Measurements from ENCODE around the gene PTPRD. TPM values are rescaled to one million over a fixed set of nuclear protein-coding genes. Genes with fewer than 3 reads are reported as not detected.

The PTPRD gene
- total RNA-seq, 3 donors from 2014 or later (not counting 1 experiment from before 2014, with no cell fraction given) = 0.05 to 0.68 TPM; not detected in 1

GRCh38 chr9:8762479-8763085, 1850.2 kb downstream of the PTPRD start:
- H3K36me3 Mint-ChIP-seq = no peaks in the 10 kb centered on the region
- Histone ChIP-seq H3K36me3 (ENCODE audit: control insufficient read depth, insufficient read depth, low read length) (no peaks in the 10 kb centered on the region), H3K9me3 (ENCODE audit: control insufficient read depth, insufficient read depth, low read length) (no peaks in the 10 kb centered on the region), H3K27ac (ENCODE audit: low read length) (no peak overlapping the region), H3K4me1 (ENCODE audit: control insufficient read depth, insufficient read depth, low read length) (no peaks in the 10 kb centered on the region), H3K4me3 (ENCODE audit: low read length) (no peak overlapping the region), H3K27me3 (ENCODE audit: control insufficient read depth, insufficient read depth, low read length) (no peaks in the 10 kb centered on the region)
- no peaks in the 10 kb centered on the region for H3K4me1 Mint-ChIP-seq
- intact Hi-C loops (cut with micrococcal nuclease) = no loop called here
- no peak for DNase-seq
- 79% methylated on average over 3 of the region's 6 CpGs for WGBS (ENCODE audit: insufficient coverage)
- H3K4me3 Mint-ChIP-seq = no peak overlapping the region
- ATAC-seq = no peak
- H3K27ac Mint-ChIP-seq = no peak overlapping the region
- TF ChIP-seq, protein P1, sequence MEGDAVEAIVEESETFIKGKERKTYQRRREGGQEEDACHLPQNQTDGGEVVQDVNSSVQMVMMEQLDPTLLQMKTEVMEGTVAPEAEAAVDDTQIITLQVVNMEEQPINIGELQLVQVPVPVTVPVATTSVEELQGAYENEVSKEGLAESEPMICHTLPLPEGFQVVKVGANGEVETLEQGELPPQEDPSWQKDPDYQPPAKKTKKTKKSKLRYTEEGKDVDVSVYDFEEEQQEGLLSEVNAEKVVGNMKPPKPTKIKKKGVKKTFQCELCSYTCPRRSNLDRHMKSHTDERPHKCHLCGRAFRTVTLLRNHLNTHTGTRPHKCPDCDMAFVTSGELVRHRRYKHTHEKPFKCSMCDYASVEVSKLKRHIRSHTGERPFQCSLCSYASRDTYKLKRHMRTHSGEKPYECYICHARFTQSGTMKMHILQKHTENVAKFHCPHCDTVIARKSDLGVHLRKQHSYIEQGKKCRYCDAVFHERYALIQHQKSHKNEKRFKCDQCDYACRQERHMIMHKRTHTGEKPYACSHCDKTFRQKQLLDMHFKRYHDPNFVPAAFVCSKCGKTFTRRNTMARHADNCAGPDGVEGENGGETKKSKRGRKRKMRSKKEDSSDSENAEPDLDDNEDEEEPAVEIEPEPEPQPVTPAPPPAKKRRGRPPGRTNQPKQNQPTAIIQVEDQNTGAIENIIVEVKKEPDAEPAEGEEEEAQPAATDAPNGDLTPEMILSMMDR (IDR thresholded peaks at IDR 0.05) = no peak
- H3K27me3 Mint-ChIP-seq (ENCODE audit: low read depth in 2 of 2) = no peaks in the 10 kb centered on the region
- peaks cover 0 to 4% of the 10 kb centered on the region in 2 donors for H3K9me3 Mint-ChIP-seq

DNA sequence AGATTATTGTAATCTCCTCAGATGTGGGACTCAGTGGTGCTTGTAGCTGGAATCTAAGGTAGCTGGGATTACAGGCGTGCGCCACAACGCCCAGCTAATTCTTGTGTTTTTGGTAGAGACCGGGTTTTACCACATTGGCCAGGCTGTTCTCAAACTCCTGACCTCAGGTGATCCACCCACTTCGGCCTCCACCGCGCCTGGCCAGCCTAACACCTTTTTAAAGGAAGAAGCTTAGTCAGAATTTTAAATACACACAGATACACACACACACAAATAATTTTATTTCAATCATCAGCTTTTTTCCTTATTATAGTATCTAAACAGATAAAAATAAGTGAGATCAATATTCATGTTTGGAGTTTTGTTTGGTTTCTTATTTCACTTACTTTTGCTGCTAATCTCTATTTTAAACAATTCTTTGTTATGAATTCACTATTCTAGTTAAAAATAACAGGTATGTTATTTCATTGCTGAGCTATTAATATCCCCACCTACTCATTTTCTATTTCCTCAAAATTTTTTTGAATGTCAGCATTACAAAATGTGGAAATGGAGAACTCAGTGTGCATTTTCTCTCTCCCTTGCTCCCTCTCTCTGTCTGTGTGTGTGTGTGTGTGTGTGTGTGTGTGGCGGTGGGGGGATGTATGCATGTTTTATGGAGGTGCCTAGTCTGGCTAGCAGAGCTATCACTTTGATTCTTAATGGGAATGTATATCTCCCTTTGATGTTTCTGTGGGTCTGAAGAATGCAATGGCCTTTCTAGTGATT, 1852.6 kb downstream of the PTPRD start:
- no peak overlapping the region for H3K27ac Mint-ChIP-seq
- no peak for DNase-seq
- no peaks in the 10 kb centered on the region for H3K4me1 ChIP-seq (ENCODE audit: control insufficient read depth, insufficient read depth, low read length)
- no peak overlapping the region for H3K4me3 ChIP-seq (ENCODE audit: low read length)
- no peaks in the 10 kb centered on the region for H3K9me3 ChIP-seq (ENCODE audit: control insufficient read depth, insufficient read depth, low read length)
- 91% methylated on average over 7 of the region's 8 CpGs for WGBS (ENCODE audit: insufficient coverage)
- H3K9me3 Mint-ChIP-seq = peaks cover 0 to 4% of the 10 kb centered on the region in 2 donors
- H3K36me3 ChIP-seq (ENCODE audit: control insufficient read depth, insufficient read depth, low read length) = no peaks in the 10 kb centered on the region
- H3K4me1 Mint-ChIP-seq = no peaks in the 10 kb centered on the region
- ATAC-seq = no peak
- H3K27ac ChIP-seq (ENCODE audit: low read length) = no peak overlapping the region
- H3K27me3 ChIP-seq (ENCODE audit: control insufficient read depth, insufficient read depth, low read length) = no peaks in the 10 kb centered on the region
- TF ChIP-seq, protein P1 (IDR thresholded peaks at IDR 0.05) = no peak
- no peak overlapping the region for H3K4me3 Mint-ChIP-seq
- intact Hi-C loops (cut with micrococcal nuclease) = no loop called here
- no peaks in the 10 kb centered on the region for H3K27me3 Mint-ChIP-seq (ENCODE audit: low read depth in 2 of 2)
- no peaks in the 10 kb centered on the region for H3K36me3 Mint-ChIP-seq

DNA sequence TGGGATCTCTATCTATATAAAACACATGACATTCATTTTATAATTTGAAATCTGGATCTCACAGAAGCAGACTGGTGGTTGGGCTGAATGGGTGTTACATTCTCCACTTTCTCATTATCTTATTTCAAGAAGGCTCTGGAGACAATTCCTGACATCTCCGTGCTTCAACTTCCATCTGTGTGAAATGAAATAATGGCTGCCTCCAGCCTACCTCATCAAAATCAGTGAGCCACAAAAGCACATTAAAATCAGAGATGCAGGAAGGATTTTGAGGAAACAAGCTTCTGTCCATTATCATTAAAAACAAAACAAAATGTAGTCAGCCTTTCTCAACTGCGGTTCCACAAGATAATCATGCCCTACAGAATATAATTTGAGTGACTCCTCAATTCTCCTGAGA, 1854.9 kb downstream of the PTPRD start:
- Mint-ChIP-seq H3K9me3 (peaks cover 0 to 4% of the 10 kb centered on the region in 2 donors), H3K4me3 (no peak overlapping the region), H3K4me1 (no peaks in the 10 kb centered on the region), H3K27me3 (ENCODE audit: low read depth in 2 of 2) (no peaks in the 10 kb centered on the region), H3K36me3 (no peaks in the 10 kb centered on the region), H3K27ac (no peak overlapping the region)
- DNase-seq = no peak
- Histone ChIP-seq H3K4me3 (ENCODE audit: low read length) (no peak overlapping the region), H3K36me3 (ENCODE audit: control insufficient read depth, insufficient read depth, low read length) (no peaks in the 10 kb centered on the region), H3K4me1 (ENCODE audit: control insufficient read depth, insufficient read depth, low read length) (no peaks in the 10 kb centered on the region), H3K27me3 (ENCODE audit: control insufficient read depth, insufficient read depth, low read length) (no peaks in the 10 kb centered on the region), H3K9me3 (ENCODE audit: control insufficient read depth, insufficient read depth, low read length) (no peaks in the 10 kb centered on the region), H3K27ac (ENCODE audit: low read length) (no peak overlapping the region)
- intact Hi-C loops (cut with micrococcal nuclease) = no loop called here
- no peak for ATAC-seq
- TF ChIP-seq, protein P1 (IDR thresholded peaks at IDR 0.05) = no peak
- 88% methylated on average over 2 of the region's 2 CpGs for WGBS (ENCODE audit: insufficient coverage)
